HG03378 (cell line): ENCODE measurements around the gene NBPF1.
"Not testable (repeated sequence)": the region's sequence is repeated elsewhere in the genome, so short reads cannot be mapped to it uniquely, and the experiment has no call there.

ENCODE experiments used
- ATAC-seq: cut with Tn5 transposase; IDR thresholded peaks from one replicate; pipeline ENCODE4 v1.9.1; 2021; ENCODE audit warnings: mild to moderate bottlenecking, moderate library complexity; ENCODE audit not compliant: unreplicated experiment

Gene NBPF1

DNA sequence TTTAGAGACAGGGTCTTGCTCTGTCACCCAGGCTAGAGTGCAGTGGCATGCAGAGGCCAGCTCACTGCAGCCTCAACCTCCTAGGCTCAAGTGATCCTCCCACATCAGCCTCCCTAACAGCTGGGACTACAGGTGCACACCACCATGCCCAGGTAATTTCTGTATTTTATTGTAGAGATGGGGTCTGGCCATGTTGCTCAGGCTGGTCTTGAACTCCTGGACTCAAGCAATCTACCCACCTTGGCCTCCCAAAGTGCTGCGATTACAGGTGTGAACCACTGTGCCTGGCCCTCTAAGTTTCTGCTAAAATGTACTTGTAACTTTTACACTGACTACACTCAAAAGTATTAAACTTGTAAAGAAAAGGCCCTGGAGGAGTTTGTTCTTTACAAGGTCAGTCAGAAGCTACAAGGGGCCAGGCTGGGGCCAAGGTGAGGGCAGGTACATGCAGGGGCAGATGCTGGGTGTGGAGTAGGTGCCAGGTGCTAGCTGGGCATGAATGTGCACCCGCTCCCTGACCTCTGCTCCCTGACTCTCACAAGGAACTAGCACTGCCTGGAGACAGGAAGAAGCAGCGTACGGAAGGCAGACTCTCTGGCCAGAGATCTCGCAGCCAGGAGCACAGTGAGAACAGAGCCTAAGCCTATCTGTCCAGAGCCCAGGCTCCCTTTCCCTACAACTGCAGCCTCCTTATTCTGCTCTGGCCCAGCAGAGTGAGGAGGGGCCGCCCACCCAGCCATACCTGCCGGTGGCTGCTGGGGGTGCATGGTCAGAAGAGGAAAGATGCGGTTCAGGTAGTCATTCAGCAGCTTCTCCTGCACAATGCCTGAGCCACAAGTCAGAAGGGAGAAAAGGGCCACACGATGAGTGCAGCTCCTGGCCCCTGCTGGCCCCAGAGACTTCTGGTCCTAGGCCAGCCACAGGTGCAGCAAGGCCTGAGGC, 28.9 kb upstream of the NBPF1 start:
- not testable (repeated sequence) for ATAC-seq

GRCh38 chr1:16641159-16641975, 28.0 kb upstream of the NBPF1 start:
- not testable (repeated sequence) for ATAC-seq

GRCh38 chr1:16639091-16640031, 26.0 kb upstream of the NBPF1 start:
- ATAC-seq: not testable (repeated sequence)

DNA sequence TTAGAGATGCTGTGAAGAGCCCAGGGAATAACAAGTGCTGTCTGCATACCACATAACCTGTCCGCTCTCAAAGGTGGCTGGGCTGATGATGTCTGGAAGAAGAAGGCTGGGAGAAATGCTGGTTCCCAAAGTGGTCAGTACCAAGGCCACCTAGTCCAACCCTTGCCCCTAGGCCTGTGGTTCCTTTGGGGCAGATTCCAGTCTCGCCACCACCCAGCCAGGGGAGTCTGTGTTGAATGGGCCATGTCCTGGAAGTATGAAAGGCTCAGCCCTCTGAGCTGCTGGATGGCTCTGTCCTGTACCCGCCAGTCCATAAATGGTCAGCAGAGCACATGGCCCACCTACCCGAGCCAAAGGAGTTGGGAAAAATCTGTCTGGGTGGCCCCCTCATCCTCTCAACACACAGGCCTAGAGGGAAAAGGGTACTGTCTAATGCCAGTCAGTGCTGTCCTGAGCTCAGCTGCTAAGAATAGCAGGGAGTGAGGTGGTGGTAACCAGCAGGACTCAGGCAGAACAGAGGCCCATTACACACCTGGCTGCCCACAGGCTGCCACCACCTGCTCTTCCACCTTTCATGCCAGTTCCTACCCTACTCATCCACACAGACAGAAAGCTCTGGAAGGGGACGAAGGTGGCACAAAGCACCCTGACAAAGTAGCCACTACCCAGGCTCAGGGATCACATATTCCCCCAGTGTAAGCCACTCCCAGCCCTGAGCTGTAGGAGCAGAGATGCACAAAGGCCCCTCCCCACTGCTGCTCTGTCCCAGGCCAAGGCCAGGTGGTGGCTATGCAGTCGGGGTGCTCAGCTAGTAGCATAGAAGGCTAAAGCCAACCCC, 24.8 kb upstream of the NBPF1 start:
- ATAC-seq: not testable (repeated sequence)

- ATAC-seq: not testable (repeated sequence)
These were observed 23.3 kb upstream of the NBPF1 start for GRCh38 chr1:16636551-16637195.

DNA sequence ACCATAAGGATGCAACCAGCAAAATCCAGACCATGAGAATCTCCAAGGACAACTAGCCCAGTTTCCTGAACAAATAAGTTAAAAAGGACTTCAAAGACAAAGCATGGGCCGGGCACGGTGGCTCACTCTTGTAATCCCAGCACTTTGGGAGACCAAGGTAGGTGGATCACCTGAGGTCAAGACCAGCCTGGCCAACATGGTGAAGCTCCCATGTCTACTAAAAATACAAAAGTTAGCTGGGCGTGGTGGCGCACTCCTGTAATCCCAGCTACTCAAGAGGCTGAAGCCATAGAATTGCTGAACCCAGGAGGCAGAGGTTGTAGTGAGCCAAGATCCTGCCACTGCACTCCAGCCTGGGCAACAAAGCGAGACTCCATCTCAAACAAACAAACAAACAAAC, 22.6 kb upstream of the NBPF1 start:
- not testable (repeated sequence) for ATAC-seq

DNA sequence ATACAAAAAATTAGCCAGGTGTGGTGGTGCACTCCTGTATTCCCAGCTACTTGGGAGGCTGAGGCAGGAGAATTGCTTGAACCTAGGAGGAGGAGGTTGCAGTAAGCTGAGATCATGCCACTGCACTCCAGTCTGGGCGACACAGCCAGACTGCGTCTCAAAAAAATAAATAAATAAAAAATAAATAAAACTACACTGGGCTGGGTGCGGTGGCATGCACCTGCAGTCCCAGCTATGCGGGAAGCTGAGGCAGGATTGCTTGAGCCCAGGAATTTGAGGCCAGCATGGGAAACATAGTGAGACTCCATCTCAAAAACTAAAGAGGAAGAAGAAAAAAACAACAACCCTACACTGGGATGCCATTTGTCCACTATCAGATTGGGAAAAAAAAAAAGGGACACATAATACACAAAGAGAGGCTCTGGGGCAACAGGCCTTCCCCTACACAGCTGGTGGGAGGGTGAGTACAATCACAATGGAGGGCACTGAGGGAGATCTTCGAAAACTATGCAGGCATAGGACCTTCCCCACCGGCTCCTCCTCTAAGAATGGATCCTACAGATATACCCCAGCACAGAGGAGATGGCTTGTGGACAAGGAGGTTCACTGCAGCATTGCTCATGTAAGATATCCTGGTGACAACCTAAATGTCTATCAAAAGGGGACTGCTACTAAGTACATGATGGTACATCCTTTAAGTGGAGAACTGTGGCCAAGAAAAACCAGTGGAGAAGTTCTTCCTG, 20.3 kb upstream of the NBPF1 start:
- not testable (repeated sequence) for ATAC-seq

DNA sequence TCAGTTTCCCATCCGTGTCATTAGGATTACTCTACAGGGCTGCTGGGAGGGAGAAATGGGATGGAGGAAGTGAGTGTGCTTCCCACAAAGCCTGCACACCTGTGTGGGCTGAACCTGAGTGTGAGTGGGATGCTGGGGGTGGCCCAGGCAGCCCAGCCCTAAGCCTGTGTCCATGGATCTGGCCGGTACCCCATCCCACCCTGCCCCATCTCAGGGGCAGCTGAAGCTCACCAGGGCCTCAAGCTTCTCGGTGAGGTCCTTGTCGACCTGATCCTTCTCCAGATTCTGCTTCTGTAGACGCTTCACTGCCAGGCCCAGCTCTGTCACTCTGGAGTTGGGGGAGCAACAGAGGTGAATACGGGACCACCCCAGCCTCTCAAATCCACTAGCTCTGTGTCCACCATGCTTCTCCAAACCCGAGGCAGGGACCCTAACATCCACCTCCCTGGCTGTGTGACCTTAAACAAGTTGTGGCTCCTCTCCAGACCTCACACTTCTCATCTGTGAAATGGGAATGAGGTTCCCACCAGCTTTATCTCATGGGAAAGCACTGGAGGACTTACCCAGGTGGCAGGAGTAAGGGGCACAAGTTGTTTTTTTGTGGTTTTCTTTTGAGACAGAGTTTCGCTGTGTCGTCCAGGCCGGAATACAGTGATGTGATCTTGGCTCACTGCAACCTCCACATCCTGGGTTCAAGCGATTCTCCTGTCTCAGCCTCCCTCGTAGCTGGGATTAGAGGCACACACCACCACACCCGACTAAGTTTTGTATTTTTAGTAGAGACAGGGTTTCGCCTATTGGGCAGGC, 18.9 kb upstream of the NBPF1 start:
- ATAC-seq: not testable (repeated sequence)

DNA sequence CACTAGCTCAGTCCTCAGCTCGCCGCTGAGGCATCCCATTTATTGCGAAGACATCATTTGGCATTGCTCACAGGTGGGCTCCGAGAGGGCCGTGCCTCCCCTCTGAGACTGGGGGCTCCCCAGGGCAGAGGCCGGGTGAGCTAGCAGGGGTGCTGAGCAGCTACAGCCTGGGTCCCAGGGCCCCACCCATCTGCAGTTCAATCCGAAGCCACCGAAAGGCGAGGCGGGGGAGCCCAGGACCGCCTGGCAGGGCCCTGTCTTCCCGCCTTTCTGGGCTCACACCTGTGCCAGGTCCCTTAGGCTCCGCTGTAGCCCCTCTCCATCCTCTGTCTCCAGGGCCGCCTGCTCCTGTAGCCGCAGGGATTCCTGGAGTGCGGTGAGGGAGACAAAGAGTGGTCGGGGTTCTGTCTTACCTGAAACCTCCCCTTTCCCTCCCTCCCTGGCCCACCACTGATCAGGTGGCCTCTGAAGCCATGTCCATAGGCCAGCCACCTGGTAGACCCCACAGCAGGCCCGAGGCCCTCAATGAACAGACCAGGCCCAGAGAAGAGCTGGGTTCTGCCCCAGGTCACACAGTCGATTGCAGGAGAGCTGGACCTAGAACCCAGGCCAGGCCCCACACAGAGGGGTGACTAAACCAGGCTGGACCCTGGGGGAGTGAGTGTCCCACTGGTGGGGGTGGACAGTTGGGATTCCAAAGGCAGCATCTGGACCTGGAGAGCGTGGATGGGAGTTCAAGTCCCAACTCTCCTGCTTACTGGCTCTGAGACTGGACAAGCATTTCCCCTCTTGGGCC, 18.1 kb upstream of the NBPF1 start:
- ATAC-seq: no peak

- ATAC-seq: no peak
These were observed 17.4 kb upstream of the NBPF1 start for GRCh38 chr1:16630661-16631247.

- ATAC-seq: not testable (repeated sequence)
These were observed 16.7 kb upstream of the NBPF1 start for GRCh38 chr1:16629916-16630530.

DNA sequence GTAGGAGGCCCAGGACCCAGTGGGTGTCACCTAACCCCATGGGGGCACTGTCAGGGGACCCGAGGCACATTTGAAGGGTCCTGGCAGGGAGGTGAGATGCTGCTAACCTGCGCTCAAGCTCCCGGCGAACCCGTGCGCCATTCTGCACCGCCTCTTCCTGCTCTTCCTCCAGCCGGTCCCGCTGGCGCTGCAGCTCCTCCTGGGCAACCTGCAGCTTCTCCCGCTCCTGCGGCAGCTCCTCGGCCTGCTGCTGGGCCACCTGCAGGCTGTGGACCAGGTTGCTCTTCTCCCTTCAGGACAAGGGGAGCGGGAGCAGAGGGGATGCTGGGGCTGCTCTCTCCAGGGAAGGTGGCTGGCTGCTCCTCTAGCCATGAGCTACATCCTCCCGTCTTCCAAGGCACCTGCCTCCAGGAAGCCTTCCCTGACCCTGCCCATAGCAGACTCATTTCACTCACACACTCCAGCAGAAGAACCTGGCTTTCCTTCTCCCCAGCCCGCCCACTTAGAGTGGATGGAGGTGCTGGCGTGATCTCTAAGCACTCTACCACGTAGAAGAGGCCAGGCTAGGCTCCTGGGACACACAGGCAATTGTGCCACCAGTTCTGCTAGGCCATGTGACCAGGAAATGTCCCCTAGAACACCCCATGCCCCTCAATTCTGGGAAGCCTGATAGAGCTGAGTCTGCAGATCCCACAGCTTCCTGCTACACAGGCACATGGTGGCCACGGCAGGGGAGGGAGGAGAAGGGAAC, 15.2 kb upstream of the NBPF1 start:
- no peak for ATAC-seq

DNA sequence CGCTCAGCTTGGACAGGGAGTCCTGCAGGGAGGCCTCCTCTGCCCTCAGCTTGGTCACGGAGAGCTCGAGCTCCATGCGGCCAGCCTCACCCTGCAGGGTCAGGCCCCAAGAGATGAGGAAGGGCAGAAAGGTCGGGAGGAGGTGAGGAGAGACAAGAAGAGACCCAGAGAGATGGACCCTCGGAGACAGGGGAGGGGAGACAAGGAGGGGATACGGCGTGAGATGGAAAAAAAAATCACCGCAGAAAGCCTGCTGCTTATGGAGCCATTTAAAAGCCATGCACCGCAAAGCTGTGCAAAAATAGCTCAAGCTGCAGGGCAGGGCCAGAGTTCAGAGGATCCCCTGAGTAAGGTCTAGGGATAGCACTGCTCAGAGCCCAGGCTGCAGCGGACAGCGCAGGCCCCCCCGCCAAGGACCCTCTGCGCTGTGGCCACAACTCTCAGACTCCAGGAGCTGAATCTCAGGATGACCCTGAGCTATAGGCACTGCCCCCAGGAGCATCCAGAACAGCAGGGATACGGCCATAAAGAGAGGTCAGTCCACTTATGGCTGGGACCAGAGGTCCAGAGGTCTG, 13.1 kb upstream of the NBPF1 start:
- not testable (repeated sequence) for ATAC-seq

GRCh38 chr1:16625497-16626408, 12.4 kb upstream of the NBPF1 start:
- no peak for ATAC-seq
